ENCODE data around the gene NTF3.

- TF ChIP-seq TAF1 (IDR thresholded peaks at IDR 0.05; ENCODE audit: borderline replicate concordance, insufficient read depth, low read length) (no peak), REST (IDR thresholded peaks at IDR 0.05; ENCODE audit: insufficient read depth in 1 of 2, low read depth in 2 of 2, low read length in 2 of 2) (no peak)
Measured at GRCh38 chr12:5489760-5490406, 58.0 kb downstream of the NTF3 start.

Data from PFSK-1 (cell line).